Subcutaneous abdominal adipose tissue (tissue), 5 donors: ENCODE results near the gene CKB.

Source experiments
- H3K27ac ChIP-seq: one replicate; pipeline ENCODE4 v1.7.0; 2013; ENCODE audit warnings: low read depth, mild to moderate bottlenecking, inconsistent platforms, low read length, moderate library complexity
- H3K27me3 ChIP-seq, 5 donors: one replicate each; pipeline ENCODE4 v1.7.0; 2013; ENCODE audit warnings: low read length in 5 of 5, inconsistent platforms in 1 of 5; ENCODE audit not compliant: control insufficient read depth in 5 of 5, insufficient read depth in 4 of 5
- H3K36me3 ChIP-seq, 5 donors: one replicate each; pipeline ENCODE4 v1.7.0; 2013; ENCODE audit warnings: low read length in 5 of 5; ENCODE audit not compliant: control insufficient read depth in 5 of 5, insufficient read depth in 5 of 5
- H3K4me1 ChIP-seq, 5 donors: one replicate each; pipeline ENCODE4 v1.7.0; 2013; ENCODE audit warnings: low read length in 5 of 5, mild to moderate bottlenecking in 3 of 5, moderate library complexity in 1 of 5; ENCODE audit not compliant: control insufficient read depth in 5 of 5, insufficient read depth in 5 of 5
- H3K4me3 ChIP-seq, 5 donors: one replicate each; pipeline ENCODE4 v1.7.0; 2013; ENCODE audit warnings: low read length in 5 of 5, low read depth in 1 of 5
- H3K9ac ChIP-seq, 5 donors: one replicate each; pipeline ENCODE4 v1.7.0; 2013; ENCODE audit warnings: low read length in 5 of 5, mild to moderate bottlenecking in 4 of 5, moderate library complexity in 3 of 5
- H3K9me3 ChIP-seq, 5 donors: one replicate each; pipeline ENCODE4 v1.7.0; 2013; ENCODE audit warnings: low read length in 5 of 5; ENCODE audit not compliant: control insufficient read depth in 5 of 5
- donor health status: healthy.
- donor health status: healthy.
- donor health status: healthy.
- donor health status: healthy.
- donor health status: healthy.

The CKB gene

GRCh38 chr14:103549361-103550311 is 27.0 kb upstream of the CKB start:
- peak overlapping the region in 2 of 5 donors; percentile 8 to 41 for H3K9ac ChIP-seq
- peaks cover 0 to 2% (median 0%) of the 10 kb centered on the region in 5 donors for H3K36me3 ChIP-seq
- H3K4me1 ChIP-seq: peaks cover 10 to 48% (median 44%) of the 10 kb centered on the region in 5 donors
- H3K27me3 ChIP-seq: no peaks in the 10 kb centered on the region
- no peaks in the 10 kb centered on the region for H3K9me3 ChIP-seq
- H3K27ac ChIP-seq: peak overlapping the region; percentile 38
- no peak overlapping the region for H3K4me3 ChIP-seq

GRCh38 chr14:103548463-103549351 is 26.1 kb upstream of the CKB start:
- Histone ChIP-seq H3K27ac (no peak overlapping the region), H3K36me3 (peaks cover 0 to 2% (median 0%) of the 10 kb centered on the region in 5 donors), H3K9ac (no peak overlapping the region), H3K4me3 (no peak overlapping the region), H3K9me3 (no peaks in the 10 kb centered on the region), H3K27me3 (no peaks in the 10 kb centered on the region), H3K4me1 (peaks cover 10 to 57% (median 53%) of the 10 kb centered on the region in 5 donors)

- Histone ChIP-seq H3K9ac (no peak overlapping the region), H3K9me3 (no peaks in the 10 kb centered on the region), H3K27ac (no peak overlapping the region), H3K27me3 (no peaks in the 10 kb centered on the region), H3K4me1 (peaks cover 10 to 63% (median 59%) of the 10 kb centered on the region in 5 donors), H3K4me3 (no peak overlapping the region), H3K36me3 (peaks cover 0 to 2% (median 0%) of the 10 kb centered on the region in 5 donors)
These were observed 25.4 kb upstream of the CKB start for GRCh38 chr14:103547941-103548462.

- H3K4me1 ChIP-seq: peaks cover 7 to 63% (median 59%) of the 10 kb centered on the region in 5 donors
- peaks cover 0 to 2% (median 0%) of the 10 kb centered on the region in 5 donors for H3K36me3 ChIP-seq
- no peak overlapping the region for H3K9ac ChIP-seq
- H3K4me3 ChIP-seq: no peak overlapping the region
- H3K27ac ChIP-seq: no peak overlapping the region
- no peaks in the 10 kb centered on the region for H3K27me3 ChIP-seq
- H3K9me3 ChIP-seq: no peaks in the 10 kb centered on the region
These were observed 24.9 kb upstream of the CKB start for GRCh38 chr14:103547455-103547940.

GRCh38 chr14:103546652-103547454 is 24.2 kb upstream of the CKB start:
- peaks cover 7 to 63% (median 59%) of the 10 kb centered on the region in 5 donors for H3K4me1 ChIP-seq
- H3K27me3 ChIP-seq: no peaks in the 10 kb centered on the region
- no peak overlapping the region for H3K9ac ChIP-seq
- H3K4me3 ChIP-seq: no peak overlapping the region
- no peaks in the 10 kb centered on the region for H3K9me3 ChIP-seq
- no peak overlapping the region for H3K27ac ChIP-seq
- peaks cover 0 to 2% (median 0%) of the 10 kb centered on the region in 5 donors for H3K36me3 ChIP-seq

- Histone ChIP-seq H3K36me3 (peaks cover 0 to 2% (median 0%) of the 10 kb centered on the region in 5 donors), H3K9me3 (no peaks in the 10 kb centered on the region), H3K4me1 (peaks cover 4 to 63% (median 59%) of the 10 kb centered on the region in 5 donors), H3K9ac (no peak overlapping the region), H3K27me3 (no peaks in the 10 kb centered on the region), H3K4me3 (no peak overlapping the region), H3K27ac (no peak overlapping the region)
These were observed 23.5 kb upstream of the CKB start for GRCh38 chr14:103545915-103546651.

GRCh38 chr14:103545219-103545914 is 22.7 kb upstream of the CKB start:
- Histone ChIP-seq H3K4me1 (peaks cover 4 to 63% (median 59%) of the 10 kb centered on the region in 5 donors), H3K27me3 (no peaks in the 10 kb centered on the region), H3K36me3 (peaks cover 0 to 2% (median 0%) of the 10 kb centered on the region in 5 donors), H3K9ac (no peak overlapping the region), H3K9me3 (no peaks in the 10 kb centered on the region), H3K4me3 (no peak overlapping the region), H3K27ac (no peak overlapping the region)

GRCh38 chr14:103544388-103545218 is 22.0 kb upstream of the CKB start:
- peaks cover 4 to 63% (median 55%) of the 10 kb centered on the region in 5 donors for H3K4me1 ChIP-seq
- peaks cover 0 to 2% (median 0%) of the 10 kb centered on the region in 5 donors for H3K36me3 ChIP-seq
- no peak overlapping the region for H3K4me3 ChIP-seq
- no peaks in the 10 kb centered on the region for H3K27me3 ChIP-seq
- H3K9ac ChIP-seq: no peak overlapping the region
- H3K9me3 ChIP-seq: no peaks in the 10 kb centered on the region
- H3K27ac ChIP-seq: no peak overlapping the region
